Thyroid gland (tissue), 4 donors: Measurements from ENCODE around the gene CACHD1. TPM values are rescaled to one million over a fixed set of nuclear protein-coding genes. Genes with fewer than 3 reads are reported as not detected.

Experiments used
- DNase-seq, 2 donors: peaks; one replicate each; pipeline ENCODE4 v3.0.0-alpha.2; 2019
- H3K27ac ChIP-seq, 3 donors: fragments of 200-600 bp; sonication (generic); 1 replicate in 2 of 3; 2 replicates in 1 of 3; pipeline ENCODE4 v1.5.1; 2016 to 2019; ENCODE audit warnings: mild to moderate bottlenecking in 1 of 3, moderate library complexity in 1 of 3
- H3K27me3 ChIP-seq: fragments of 200-600 bp; sonication (generic); one replicate; pipeline ENCODE4 v1.5.1; 2019
- H3K36me3 ChIP-seq, 2 donors: fragments of 200-600 bp; sonication (generic); one replicate each; pipeline ENCODE4 v1.5.1; 2016 to 2019
- H3K4me1 ChIP-seq, 2 donors: fragments of 200-600 bp; sonication (generic); one replicate each; pipeline ENCODE4 v1.5.1; 2017 to 2019
- H3K4me3 ChIP-seq, 3 donors: fragments of 200-600 bp; sonication (generic); replicated peaks in 1 of 3; 1 replicate in 2 of 3; 2 replicates in 1 of 3; pipeline ENCODE4 v1.5.1; 2016; ENCODE audit warnings: mild to moderate bottlenecking in 1 of 3
- H3K9me3 ChIP-seq: fragments of 200-600 bp; sonication (generic); one replicate; pipeline ENCODE4 v1.5.1; 2017
- CTCF ChIP-seq, 6 experiments: fragments of 200-600 bp in 3 of 6; fragments of 450-650 bp in 3 of 6; sonication (generic) in 3 of 6; IDR thresholded peaks; one replicate each; pipeline ENCODE4 v1.5.1; 2016 to 2019; ENCODE audit warnings: antibody characterized with exemption in 6 of 6, mild to moderate bottlenecking in 2 of 6, inconsistent platforms in 1 of 6, moderate library complexity in 1 of 6
- POLR2A ChIP-seq, 2 donors: fragments of 450-650 bp; IDR thresholded peaks; one replicate each; pipeline ENCODE4 v1.6.1; 2017; ENCODE audit warnings: antibody characterized with exemption in 2 of 2, mild to moderate bottlenecking in 2 of 2, moderate library complexity in 1 of 2
- WGBS, 2 donors: methylation state at CpG; one replicate each; pipeline ENCODE4 v1.1.5; 2017; 5-methylcytosine and 5-hydroxymethylcytosine counted together
- intact Hi-C: fragments of 100-400 bp; cut with DNase I; formaldehyde crosslinking; loops from one replicate; pipeline ENCODE4 v1.15.1; 2023
- total RNA-seq, 4 donors: library from RNA; depleted of rRNA; stranded (reverse); fragments of >200 nt; gene quantifications; one replicate each; pipeline ENCODE4 v1.2.3, GENCODE V29; 2016

Gene CACHD1
- total RNA-seq, 4 donors from 2014 or later, result 12.9 to 25.1 (median 17.0) TPM

GRCh38 chr1:64523413-64524337 is 53.7 kb downstream of the CACHD1 start:
- H3K9me3 ChIP-seq, result no peaks in the 10 kb centered on the region
- no peaks in the 10 kb centered on the region for H3K27me3 ChIP-seq
- H3K4me3 ChIP-seq, result no peak overlapping the region
- intact Hi-C loops, result no loop called here
- DNase-seq, result no peak
- H3K36me3 ChIP-seq, result no peaks in the 10 kb centered on the region
- no peak for TF ChIP-seq CTCF (IDR thresholded peaks at IDR 0.05)
- TF ChIP-seq POLR2A (IDR thresholded peaks at IDR 0.05), result no peak
- H3K4me1 ChIP-seq, result peaks cover 31 to 42% of the 10 kb centered on the region in 2 donors
- no peak overlapping the region for H3K27ac ChIP-seq
- 86 to 92% methylated on average over 5 of the region's 5 CpGs for WGBS, 2 donors

DNA sequence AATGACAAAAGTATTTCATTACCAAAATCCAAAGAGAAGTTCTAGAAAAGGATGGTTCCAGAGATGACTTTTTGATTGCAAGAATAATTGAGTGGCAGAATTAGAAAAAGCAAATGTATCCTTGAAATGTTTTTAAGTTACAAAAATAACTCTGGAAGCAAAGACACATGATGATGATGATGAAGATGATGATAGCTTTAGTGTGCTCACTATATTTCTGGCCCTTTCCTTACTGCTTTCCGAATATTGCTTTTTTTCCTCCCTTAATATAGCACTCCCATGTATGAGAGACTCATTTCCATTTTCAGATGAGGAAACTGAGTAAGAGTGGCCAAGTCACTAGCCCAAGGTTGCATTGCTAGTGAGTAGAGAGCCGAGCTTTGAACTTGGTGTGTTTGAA is 54.7 kb downstream of the CACHD1 start:
- TF ChIP-seq CTCF (IDR thresholded peaks at IDR 0.05), result no peak
- no peak for TF ChIP-seq POLR2A (IDR thresholded peaks at IDR 0.05)
- intact Hi-C loops, result no loop called here
- H3K27me3 ChIP-seq, result no peaks in the 10 kb centered on the region
- H3K36me3 ChIP-seq, result no peaks in the 10 kb centered on the region
- no peak for DNase-seq
- peaks cover 23 to 34% of the 10 kb centered on the region in 2 donors for H3K4me1 ChIP-seq
- H3K4me3 ChIP-seq, result no peak overlapping the region
- 91% methylated on average over 2 of the region's 2 CpGs for WGBS, 2 donors
- H3K27ac ChIP-seq, result no peak overlapping the region
- no peaks in the 10 kb centered on the region for H3K9me3 ChIP-seq

- Histone ChIP-seq H3K27ac (no peak overlapping the region), H3K4me3 (no peak overlapping the region), H3K27me3 (no peaks in the 10 kb centered on the region), H3K36me3 (no peaks in the 10 kb centered on the region), H3K9me3 (no peaks in the 10 kb centered on the region), H3K4me1 (peaks cover 17 to 28% of the 10 kb centered on the region in 2 donors)
- intact Hi-C loops, result no loop called here
- TF ChIP-seq POLR2A (IDR thresholded peaks at IDR 0.05) (no peak), CTCF (IDR thresholded peaks at IDR 0.05) (no peak)
- 82 to 85% methylated on average over 3 of the region's 3 CpGs for WGBS, 2 donors
- no peak for DNase-seq
Observed at GRCh38 chr1:64525116-64525686, 55.3 kb downstream of the CACHD1 start.

DNA sequence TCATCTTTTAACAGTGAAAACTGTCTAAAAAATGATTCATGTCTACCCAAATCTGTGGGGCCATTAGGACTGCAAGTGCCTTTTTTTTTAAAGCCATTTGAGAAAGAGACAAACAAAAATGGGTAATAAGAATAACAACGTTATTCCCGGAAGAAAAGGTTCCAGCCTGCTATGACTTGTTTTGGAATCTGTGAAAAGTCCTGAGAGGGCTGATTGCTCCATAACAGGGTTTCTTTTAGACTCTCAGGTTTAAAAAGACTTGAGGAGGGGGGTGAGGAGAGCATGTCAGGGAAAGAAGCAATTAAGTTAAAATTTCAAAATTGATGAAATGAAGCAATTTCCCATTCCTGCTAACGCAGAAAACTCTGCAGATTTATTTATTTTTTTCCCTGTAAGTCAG is 56.4 kb downstream of the CACHD1 start:
- H3K9me3 ChIP-seq, result no peaks in the 10 kb centered on the region
- no peak for DNase-seq
- H3K4me1 ChIP-seq, result peaks cover 12 to 26% of the 10 kb centered on the region in 2 donors
- H3K4me3 ChIP-seq, result no peak overlapping the region
- 51 to 68% methylated on average over 3 of the region's 3 CpGs for WGBS, 2 donors
- H3K36me3 ChIP-seq, result no peaks in the 10 kb centered on the region
- H3K27me3 ChIP-seq, result no peaks in the 10 kb centered on the region
- intact Hi-C loops, result no loop called here
- no peak overlapping the region for H3K27ac ChIP-seq
- TF ChIP-seq CTCF (IDR thresholded peaks at IDR 0.05) (no peak), POLR2A (IDR thresholded peaks at IDR 0.05) (no peak)

DNA sequence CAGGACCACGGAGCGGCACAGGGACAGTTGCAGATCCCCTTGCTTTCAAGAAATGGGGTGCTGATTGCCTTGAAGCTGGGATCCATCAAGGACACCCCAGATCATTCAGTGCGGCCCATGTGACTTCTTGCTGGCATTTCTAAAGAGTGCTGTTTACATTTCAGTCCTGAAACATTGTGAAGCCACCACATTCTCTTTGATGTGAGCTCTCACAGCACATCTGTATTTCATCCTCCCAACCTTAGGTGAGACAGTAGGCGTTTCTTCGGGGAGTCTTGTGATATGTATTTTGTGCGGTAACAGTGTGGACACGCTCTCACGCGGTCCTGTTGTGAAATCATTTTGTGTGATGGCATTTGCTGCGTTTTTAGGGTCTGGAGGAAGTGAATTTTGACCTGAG is 57.2 kb downstream of the CACHD1 start:
- no peaks in the 10 kb centered on the region for H3K27me3 ChIP-seq
- no peaks in the 10 kb centered on the region for H3K36me3 ChIP-seq
- DNase-seq, result no peak
- 89 to 96% methylated on average over 10 of the region's 10 CpGs for WGBS, 2 donors
- intact Hi-C loops, result no loop called here
- TF ChIP-seq POLR2A (IDR thresholded peaks at IDR 0.05) (no peak), CTCF (IDR thresholded peaks at IDR 0.05) (no peak)
- H3K4me1 ChIP-seq, result peaks cover 12 to 26% of the 10 kb centered on the region in 2 donors
- H3K9me3 ChIP-seq, result no peaks in the 10 kb centered on the region
- H3K4me3 ChIP-seq, result no peak overlapping the region
- H3K27ac ChIP-seq, result no peak overlapping the region
